ENCODE data around the gene TFAP2B. TPM values are rescaled to one million over a fixed set of nuclear protein-coding genes. Genes with fewer than 3 reads are reported as not detected.
A peak's percentile ranks its signal among the peaks of the same experiment; 100 is the strongest.

TFAP2B gene
- total RNA-seq (not detected), polyA plus RNA-seq (under 1 TPM in 1 of 2 donors, not detected in 1; 0.02 TPM)
- long read RNA-seq, donor 1, result 0 reads
- long read RNA-seq, donor 2, result 0 reads
- long read RNA-seq, donor 3, result 0 reads
- long read RNA-seq, donor 4, result 0 reads
- long read RNA-seq, donor 5, partial matches to known transcripts, result 0 of 1 reads
- long read RNA-seq, donor 5, other reads (novel, unspliced or antisense), result 0 of 1 reads

DNA sequence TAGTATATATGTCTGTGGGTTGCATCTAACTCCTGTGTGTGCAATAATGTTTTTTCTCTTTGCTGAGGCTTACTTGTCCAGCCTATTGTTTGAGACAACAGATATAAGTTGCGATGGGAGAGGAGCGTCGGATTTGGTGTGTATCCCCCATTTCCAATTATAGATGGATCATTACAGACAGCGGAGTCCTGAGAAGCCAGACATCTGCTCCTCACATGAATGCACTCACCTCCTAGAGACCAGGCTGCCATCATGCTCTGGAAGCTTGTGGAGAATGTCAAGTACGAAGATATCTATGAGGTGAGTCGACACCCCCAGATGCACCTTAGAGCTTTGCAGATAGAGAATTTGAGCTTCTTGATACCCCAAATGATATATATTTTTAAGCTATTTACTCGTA is at the start of gene TFAP2B:
TFAP2B (plus strand) TSS at position 199 of the 400 bp plus-strand sequence; CDS start at position 220, 21 bp downstream.
- DNase-seq, result peak in 1 of 3 donors; percentile 15
- Histone ChIP-seq H3K9ac (ENCODE audit: insufficient read depth in 1 of 2, low read length in 2 of 2) (no peak within 1 kb of the TSS), H3K4me3 (no peak within 1 kb of the TSS), H3K27me3 (ENCODE audit: control insufficient read depth in 3 of 3, insufficient read depth in 3 of 3, low read length in 2 of 3) (peaks cover 9 to 84% (median 73%) of the 10 kb centered on the region in 3 donors), H3K4me1 (ENCODE audit: control insufficient read depth in 5 of 5, insufficient read depth in 5 of 5, low read length in 5 of 5) (peaks cover 0 to 10% (median 4%) of the 10 kb centered on the region in 5 donors), H3K9me3 (ENCODE audit: control insufficient read depth in 4 of 4, insufficient read depth in 3 of 4, low read length in 3 of 4) (peaks cover 0 to 4% (median 0%) of the 10 kb centered on the region in 4 donors), H3K27ac (ENCODE audit: low read depth in 1 of 2, low read length in 1 of 2) (no peak within 1 kb of the TSS), H3K36me3 (ENCODE audit: control insufficient read depth in 4 of 4, insufficient read depth in 4 of 4, low read length in 4 of 4) (no peaks in the 10 kb centered on the region)
- 9 to 12% methylated on average over 7 of the region's 7 CpGs for WGBS, 2 donors
- ATAC-seq (ENCODE audit: insufficient read depth, low FRiP score), result no peak
- TF ChIP-seq, protein P1, sequence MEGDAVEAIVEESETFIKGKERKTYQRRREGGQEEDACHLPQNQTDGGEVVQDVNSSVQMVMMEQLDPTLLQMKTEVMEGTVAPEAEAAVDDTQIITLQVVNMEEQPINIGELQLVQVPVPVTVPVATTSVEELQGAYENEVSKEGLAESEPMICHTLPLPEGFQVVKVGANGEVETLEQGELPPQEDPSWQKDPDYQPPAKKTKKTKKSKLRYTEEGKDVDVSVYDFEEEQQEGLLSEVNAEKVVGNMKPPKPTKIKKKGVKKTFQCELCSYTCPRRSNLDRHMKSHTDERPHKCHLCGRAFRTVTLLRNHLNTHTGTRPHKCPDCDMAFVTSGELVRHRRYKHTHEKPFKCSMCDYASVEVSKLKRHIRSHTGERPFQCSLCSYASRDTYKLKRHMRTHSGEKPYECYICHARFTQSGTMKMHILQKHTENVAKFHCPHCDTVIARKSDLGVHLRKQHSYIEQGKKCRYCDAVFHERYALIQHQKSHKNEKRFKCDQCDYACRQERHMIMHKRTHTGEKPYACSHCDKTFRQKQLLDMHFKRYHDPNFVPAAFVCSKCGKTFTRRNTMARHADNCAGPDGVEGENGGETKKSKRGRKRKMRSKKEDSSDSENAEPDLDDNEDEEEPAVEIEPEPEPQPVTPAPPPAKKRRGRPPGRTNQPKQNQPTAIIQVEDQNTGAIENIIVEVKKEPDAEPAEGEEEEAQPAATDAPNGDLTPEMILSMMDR (IDR thresholded peaks at IDR 0.05; ENCODE audit: control extremely low read depth, extremely low read depth), result no peak

DNA sequence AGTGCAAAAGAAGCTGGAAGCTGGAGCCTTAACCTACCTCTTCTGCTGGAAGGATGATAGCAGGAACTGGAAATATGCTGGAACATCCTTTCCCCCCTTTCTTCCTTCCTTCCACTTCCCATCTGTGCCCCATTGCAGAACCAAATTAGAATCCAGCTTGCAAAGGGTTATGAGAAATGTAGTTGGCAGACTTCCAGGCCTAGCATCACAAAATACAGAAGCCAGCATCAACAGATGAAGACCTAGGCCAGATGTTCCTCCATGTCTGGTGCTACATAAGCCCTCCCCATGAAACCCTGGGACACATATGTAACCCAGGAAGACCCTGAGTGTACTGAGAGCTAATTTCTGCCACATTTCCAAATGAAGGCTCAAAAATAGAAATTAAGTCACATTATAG is 40.0 kb upstream of the TFAP2B start:
- Histone ChIP-seq H3K27me3 (ENCODE audit: control insufficient read depth in 3 of 3, insufficient read depth in 3 of 3, low read length in 2 of 3) (no peaks in the 10 kb centered on the region), H3K9ac (ENCODE audit: insufficient read depth in 1 of 2, low read length in 2 of 2) (no peak overlapping the region), H3K27ac (ENCODE audit: low read depth in 1 of 2, low read length in 1 of 2) (no peak overlapping the region), H3K9me3 (ENCODE audit: control insufficient read depth in 4 of 4, insufficient read depth in 3 of 4, low read length in 3 of 4) (no peaks in the 10 kb centered on the region), H3K36me3 (ENCODE audit: control insufficient read depth in 4 of 4, insufficient read depth in 4 of 4, low read length in 4 of 4) (no peaks in the 10 kb centered on the region), H3K4me1 (ENCODE audit: control insufficient read depth in 5 of 5, insufficient read depth in 5 of 5, low read length in 5 of 5) (no peaks in the 10 kb centered on the region), H3K4me3 (no peak overlapping the region)
- ATAC-seq (ENCODE audit: insufficient read depth, low FRiP score) (no peak), DNase-seq (peak in 2 of 3 donors; percentile 12 to 15)
- TF ChIP-seq, protein P1 (IDR thresholded peaks at IDR 0.05; ENCODE audit: control extremely low read depth, extremely low read depth), result no peak

DNA sequence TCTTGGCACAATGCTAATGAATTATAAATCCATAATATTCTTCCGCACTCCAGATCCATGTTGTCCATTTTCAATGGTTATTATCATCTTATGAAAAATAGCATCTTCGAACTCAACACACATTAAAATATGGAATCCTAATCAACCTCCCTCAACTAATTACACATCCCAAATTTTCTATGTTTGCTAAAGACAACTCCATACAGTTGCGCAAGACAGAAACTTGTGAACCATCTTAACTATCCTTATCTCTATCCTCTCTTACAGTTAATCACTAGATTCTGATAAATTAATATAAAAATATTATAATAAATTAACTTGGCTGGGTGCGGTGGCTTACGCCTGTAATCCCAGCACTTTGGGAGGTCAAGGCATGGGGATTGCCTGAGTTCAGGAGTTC is 38.3 kb upstream of the TFAP2B start:
- Histone ChIP-seq H3K27me3 (ENCODE audit: control insufficient read depth in 3 of 3, insufficient read depth in 3 of 3, low read length in 2 of 3) (no peaks in the 10 kb centered on the region), H3K9me3 (ENCODE audit: control insufficient read depth in 4 of 4, insufficient read depth in 3 of 4, low read length in 3 of 4) (peaks cover 0 to 4% (median 0%) of the 10 kb centered on the region in 4 donors), H3K4me3 (no peak overlapping the region), H3K4me1 (ENCODE audit: control insufficient read depth in 5 of 5, insufficient read depth in 5 of 5, low read length in 5 of 5) (no peaks in the 10 kb centered on the region), H3K27ac (ENCODE audit: low read depth in 1 of 2, low read length in 1 of 2) (no peak overlapping the region), H3K36me3 (ENCODE audit: control insufficient read depth in 4 of 4, insufficient read depth in 4 of 4, low read length in 4 of 4) (no peaks in the 10 kb centered on the region), H3K9ac (ENCODE audit: insufficient read depth in 1 of 2, low read length in 2 of 2) (no peak overlapping the region)
- no peak for DNase-seq
- ATAC-seq (ENCODE audit: insufficient read depth, low FRiP score), result no peak
- TF ChIP-seq, protein P1 (IDR thresholded peaks at IDR 0.05; ENCODE audit: control extremely low read depth, extremely low read depth), result no peak
- 93 to 97% methylated on average over 5 of the region's 5 CpGs for WGBS, 2 donors

DNA sequence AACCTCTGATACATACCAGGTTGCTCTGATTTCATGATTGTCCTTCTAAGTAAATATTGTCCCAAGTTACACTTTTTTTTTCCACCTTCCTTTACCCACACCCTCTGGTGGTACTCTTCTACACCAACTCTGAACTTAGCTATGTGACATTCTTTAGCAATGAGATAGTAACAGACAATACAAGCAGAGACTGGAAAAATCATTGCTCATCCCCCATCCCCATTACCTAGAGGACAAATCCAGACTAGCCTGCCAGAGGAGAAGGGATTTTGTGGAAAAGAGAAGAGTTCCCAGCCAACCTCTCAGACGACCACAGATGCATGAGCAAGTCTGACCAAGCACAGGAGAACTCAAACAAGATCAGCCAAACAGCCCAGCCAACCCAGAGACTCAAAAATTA is 32.8 kb upstream of the TFAP2B start:
- Histone ChIP-seq H3K36me3 (ENCODE audit: control insufficient read depth in 4 of 4, insufficient read depth in 4 of 4, low read length in 4 of 4) (no peaks in the 10 kb centered on the region), H3K9ac (ENCODE audit: insufficient read depth in 1 of 2, low read length in 2 of 2) (no peak overlapping the region), H3K9me3 (ENCODE audit: control insufficient read depth in 4 of 4, insufficient read depth in 3 of 4, low read length in 3 of 4) (peaks cover 0 to 4% (median 0%) of the 10 kb centered on the region in 4 donors), H3K4me1 (ENCODE audit: control insufficient read depth in 5 of 5, insufficient read depth in 5 of 5, low read length in 5 of 5) (no peaks in the 10 kb centered on the region), H3K4me3 (no peak overlapping the region), H3K27ac (ENCODE audit: low read depth in 1 of 2, low read length in 1 of 2) (no peak overlapping the region), H3K27me3 (ENCODE audit: control insufficient read depth in 3 of 3, insufficient read depth in 3 of 3, low read length in 2 of 3) (no peaks in the 10 kb centered on the region)
- DNase-seq (no peak), ATAC-seq (ENCODE audit: insufficient read depth, low FRiP score) (no peak)
- TF ChIP-seq, protein P1 (IDR thresholded peaks at IDR 0.05; ENCODE audit: control extremely low read depth, extremely low read depth), result no peak
- 21 to 53% methylated on average over 1 of the region's 1 CpG for WGBS, 2 donors
